Medulla oblongata (tissue), 1 donor: ENCODE data around the gene LRFN4.
A peak's percentile ranks its signal among the peaks of the same experiment; 100 is the strongest.

Experiments
- DNase-seq: peaks from one replicate; pipeline ENCODE4 v3.0.0-alpha.2; 2015; ENCODE audit errors: extremely low spot score

Gene LRFN4

GRCh38 chr11:66870616-66871520 lies 14.0 kb downstream of the LRFN4 start:
- DNase-seq = no peak

- no peak for DNase-seq
Observed at GRCh38 chr11:66871521-66871901, 14.6 kb downstream of the LRFN4 start.

- no peak for DNase-seq
Observed at GRCh38 chr11:66874232-66874631, 17.4 kb downstream of the LRFN4 start.

GRCh38 chr11:66875378-66875777 lies 18.5 kb downstream of the LRFN4 start:
- DNase-seq = no peak

GRCh38 chr11:66877588-66878385 lies 20.9 kb downstream of the LRFN4 start:
- no peak for DNase-seq

GRCh38 chr11:66878474-66878873 lies 21.6 kb downstream of the LRFN4 start:
- DNase-seq = no peak

GRCh38 chr11:66879000-66879399 lies 22.1 kb downstream of the LRFN4 start:
- no peak for DNase-seq

GRCh38 chr11:66879583-66879982 lies 22.7 kb downstream of the LRFN4 start:
- no peak for DNase-seq

- DNase-seq = no peak
Observed at GRCh38 chr11:66879999-66880398, 23.1 kb downstream of the LRFN4 start.

GRCh38 chr11:66880496-66881450 lies 23.9 kb downstream of the LRFN4 start:
- DNase-seq = peak; percentile 67

- DNase-seq = no peak
Observed at GRCh38 chr11:66881451-66881835, 24.6 kb downstream of the LRFN4 start.

GRCh38 chr11:66881927-66882452 lies 25.1 kb downstream of the LRFN4 start:
- DNase-seq = no peak

- peak; percentile 78 for DNase-seq
Observed at GRCh38 chr11:66882561-66883015, 25.7 kb downstream of the LRFN4 start.

GRCh38 chr11:66883016-66883965 lies 26.4 kb downstream of the LRFN4 start:
- DNase-seq = peak; percentile 88

GRCh38 chr11:66884443-66884842 lies 27.6 kb downstream of the LRFN4 start:
- DNase-seq = no peak

- DNase-seq = peak; percentile 56
Observed at GRCh38 chr11:66885469-66885868, 28.6 kb downstream of the LRFN4 start.

- DNase-seq = no peak
Observed at GRCh38 chr11:66885950-66886440, 29.1 kb downstream of the LRFN4 start.

GRCh38 chr11:66886671-66887221 lies 29.9 kb downstream of the LRFN4 start:
- no peak for DNase-seq

GRCh38 chr11:66887526-66887925 lies 30.7 kb downstream of the LRFN4 start:
- DNase-seq = no peak

GRCh38 chr11:66888282-66888681 lies 31.4 kb downstream of the LRFN4 start:
- DNase-seq = no peak
